NOMO-1 treated with DMSO at 0.1 percent for 48 hours (cell line): Measurements from ENCODE around the gene WFDC11.
"Not testable (repeated sequence)": the region's sequence is repeated elsewhere in the genome, so short reads cannot be mapped to it uniquely, and the experiment has no call there.

ENCODE experiments used
- DNase-seq: peaks from one replicate; lab custom pipeline; 2025; ENCODE audit not compliant: unreplicated experiment; lab: John Stamatoyannopoulos, UW

WFDC11 gene

GRCh38 chr20:45670139-45670538 is at the start of gene WFDC11:
WFDC11 (minus strand) TSS chr20:45670239; CDS start chr20:45650600, 19,639 bp downstream.
- DNase-seq, result no peak

DNA sequence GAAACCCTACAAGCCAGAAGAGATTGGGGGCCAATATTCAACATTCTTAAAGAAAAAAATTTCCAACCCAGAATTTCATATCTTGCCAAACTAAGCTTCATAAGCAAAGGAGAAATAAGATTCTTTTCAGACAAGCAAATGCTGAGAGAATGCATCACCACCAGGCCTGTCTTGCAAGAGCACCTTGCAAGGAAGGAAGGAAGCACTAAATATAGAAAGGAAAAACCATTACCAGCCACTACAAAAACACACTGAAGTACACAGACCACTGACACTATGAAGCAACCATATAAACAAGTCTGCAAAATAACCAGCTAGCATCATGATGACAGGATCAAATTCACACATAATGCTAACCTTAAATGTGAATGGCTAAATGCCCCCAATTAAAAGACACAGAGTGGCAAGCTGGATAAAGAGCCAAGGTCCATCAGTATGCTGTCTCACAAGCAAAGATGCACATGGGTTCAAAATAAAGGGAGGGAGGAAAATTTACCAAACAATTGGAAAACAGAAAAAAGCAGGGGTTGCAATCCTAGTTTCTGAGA is 46.2 kb upstream of the WFDC11 start:
- DNase-seq, result peak; percentile 65

- DNase-seq, result peak; percentile 73
These were observed 35.1 kb upstream of the WFDC11 start, which contains the start of gene WFDC10B for GRCh38 chr20:45704969-45705637. WFDC10B (minus strand) TSS chr20:45705019; CDS start chr20:45685992, 19,027 bp downstream.

GRCh38 chr20:45701873-45702272 is 31.8 kb upstream of the WFDC11 start, which contains the start of gene WFDC13:
WFDC13 (plus strand) TSS chr20:45702038; CDS start chr20:45702124, 86 bp downstream.
- DNase-seq, result no peak

- DNase-seq, result peak; percentile 36
These were observed 31.1 kb upstream of the WFDC11 start for GRCh38 chr20:45701104-45701503.

DNA sequence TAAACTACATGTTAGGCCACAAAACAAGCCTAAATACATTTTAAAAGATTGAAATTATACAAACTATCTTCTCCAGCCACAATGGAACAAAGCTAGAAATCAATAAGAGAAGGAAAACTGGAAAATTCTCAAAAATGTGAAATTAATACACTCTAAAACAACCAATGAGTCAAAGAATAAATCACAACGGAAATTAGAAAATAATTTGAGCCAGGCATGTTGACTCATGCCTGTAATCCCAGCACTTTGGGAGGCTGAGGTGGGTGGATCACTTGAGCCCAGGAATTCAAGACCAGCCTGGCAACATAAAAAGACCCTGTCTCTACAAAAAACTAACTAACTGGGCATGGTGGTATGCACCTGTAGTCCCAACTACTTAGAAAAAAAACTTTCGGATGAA is 25.5 kb upstream of the WFDC11 start:
- no peak for DNase-seq

DNA sequence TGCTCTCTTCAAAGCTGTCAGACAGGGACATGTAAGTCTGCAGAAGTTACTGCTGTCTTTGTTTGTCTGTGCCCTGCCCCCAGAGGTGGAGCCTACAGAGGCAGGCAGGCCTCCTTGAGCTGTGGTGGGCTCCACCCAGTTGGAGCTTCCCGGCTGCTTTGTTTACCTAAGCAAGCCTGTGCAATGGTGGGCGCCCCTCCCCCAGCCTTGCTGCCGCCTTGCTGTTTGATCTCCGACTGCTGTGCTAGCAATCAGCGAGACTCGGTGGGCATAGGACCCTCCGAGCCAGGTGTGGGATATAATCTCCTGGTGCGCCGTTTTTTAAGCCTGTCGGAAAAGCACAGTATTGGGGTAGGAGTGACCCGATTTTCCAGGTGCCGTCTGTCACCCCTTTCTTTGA is 23.3 kb upstream of the WFDC11 start:
- not testable (repeated sequence) for DNase-seq

DNA sequence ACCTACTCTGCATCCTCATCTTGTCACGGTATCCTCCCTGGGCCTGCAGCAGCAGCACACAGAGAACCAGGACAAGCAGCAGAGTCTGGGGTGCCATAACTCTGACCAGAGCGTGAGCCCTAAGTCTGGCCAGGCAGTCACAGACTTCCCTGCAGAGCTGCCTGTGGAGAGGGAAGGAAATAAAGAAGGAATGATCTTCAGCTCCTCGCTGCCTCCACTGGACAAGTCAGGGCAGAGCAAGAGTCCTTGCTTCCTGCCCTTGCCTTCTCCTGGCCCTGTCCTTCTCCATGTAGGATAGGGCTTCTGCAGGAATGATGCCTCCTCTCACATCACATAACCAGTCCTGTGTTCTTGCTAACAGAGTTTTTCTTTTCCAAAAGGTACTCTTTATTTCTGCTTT is 15.9 kb upstream of the WFDC11 start:
- no peak for DNase-seq

- DNase-seq, result no peak
These were observed 9.6 kb upstream of the WFDC11 start for GRCh38 chr20:45679650-45680049.

- DNase-seq, result peak; percentile 27
These were observed 2.7 kb upstream of the WFDC11 start for GRCh38 chr20:45672765-45673164.

GRCh38 chr20:45657038-45657437 is 13.0 kb downstream of the WFDC11 start:
- not testable (repeated sequence) for DNase-seq

DNA sequence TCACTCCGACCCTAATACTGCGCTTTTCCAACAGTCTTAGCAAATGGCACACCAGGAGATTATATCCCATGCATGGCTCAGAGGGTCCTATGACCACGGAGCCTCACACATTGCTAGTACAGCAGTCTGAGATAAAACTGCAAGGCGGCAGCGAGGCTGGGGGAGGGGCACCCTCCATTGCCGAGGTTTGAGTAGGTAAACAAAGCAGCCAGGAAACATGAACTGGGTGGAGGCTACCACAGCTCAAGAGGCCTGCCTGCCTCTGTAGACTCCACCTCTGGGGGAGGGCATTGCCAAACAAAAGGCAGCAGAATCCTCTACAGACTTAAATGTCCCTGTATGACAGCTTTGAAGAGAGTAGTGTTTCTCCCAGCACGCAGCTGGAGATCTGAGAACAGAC is 18.3 kb downstream of the WFDC11 start:
- not testable (repeated sequence) for DNase-seq

DNA sequence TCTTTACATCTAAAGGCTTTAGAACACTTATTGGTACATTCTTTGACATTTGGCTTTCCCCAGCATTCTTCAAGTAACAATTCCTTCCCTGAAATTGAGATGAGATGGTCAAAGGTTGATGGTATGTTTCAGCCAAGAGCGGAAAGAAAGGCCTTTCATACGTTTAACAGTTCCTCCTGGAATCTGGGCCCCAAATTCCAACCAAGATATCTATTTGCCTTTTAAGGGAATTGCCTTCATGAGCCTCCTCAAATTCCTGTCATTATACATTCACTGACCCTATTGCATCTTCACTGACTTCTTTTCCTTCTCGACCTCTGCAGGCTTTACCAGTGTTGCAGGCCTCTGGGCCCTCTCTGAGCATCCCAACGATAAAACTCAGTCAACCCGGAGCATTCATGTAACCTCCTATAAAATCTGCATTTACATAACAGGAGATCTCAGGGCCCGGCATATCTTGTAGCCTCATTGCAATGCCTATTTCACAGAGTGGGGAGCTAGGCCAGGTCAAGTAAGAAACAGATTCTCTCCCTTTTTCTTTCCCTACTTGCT is 20.7 kb downstream of the WFDC11 start:
- no peak for DNase-seq

GRCh38 chr20:45647441-45648050 is 22.5 kb downstream of the WFDC11 start:
- no peak for DNase-seq

DNA sequence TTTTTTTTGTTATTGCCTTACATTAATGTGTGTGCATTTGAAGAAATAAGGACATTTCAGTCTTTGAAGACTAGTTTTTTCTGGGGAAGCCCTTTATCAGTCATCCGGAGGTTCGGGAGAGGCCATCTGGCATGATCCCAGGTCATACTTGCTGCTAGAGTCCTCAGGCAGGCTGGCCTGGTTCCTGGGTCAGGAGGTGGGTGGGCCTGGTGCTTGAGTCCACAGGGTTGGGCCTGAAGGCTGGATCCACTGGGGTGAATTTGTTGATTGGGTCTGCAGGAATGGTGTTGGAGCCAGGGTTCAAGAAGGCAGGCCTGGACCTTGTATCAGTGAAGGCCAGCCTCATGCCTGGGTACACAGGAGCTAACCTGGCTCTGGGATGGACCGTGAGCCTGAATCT is 23.2 kb downstream of the WFDC11 start:
- no peak for DNase-seq

DNA sequence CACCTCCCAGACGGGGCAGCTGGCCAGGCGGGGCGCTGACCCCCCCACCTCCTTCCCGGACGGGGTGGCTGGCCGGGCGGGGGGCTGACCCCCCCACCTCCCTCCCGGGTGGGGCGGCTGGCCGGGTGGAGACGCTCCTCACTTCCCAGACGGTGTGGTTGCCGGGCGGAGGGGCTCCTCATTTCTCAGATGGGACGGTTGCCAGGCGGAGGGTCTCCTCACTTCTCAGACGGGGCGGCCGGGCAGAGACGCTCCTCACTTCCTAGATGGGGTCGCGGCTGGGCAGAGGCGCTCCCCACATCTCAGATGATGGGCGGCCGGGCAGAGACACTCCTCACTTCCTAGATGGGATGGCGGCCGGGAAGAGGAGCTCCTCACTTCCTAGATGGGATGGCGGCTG is 24.2 kb downstream of the WFDC11 start:
- not testable (repeated sequence) for DNase-seq

- DNase-seq, result not testable (repeated sequence)
These were observed 29.0 kb downstream of the WFDC11 start for GRCh38 chr20:45641076-45641475.

DNA sequence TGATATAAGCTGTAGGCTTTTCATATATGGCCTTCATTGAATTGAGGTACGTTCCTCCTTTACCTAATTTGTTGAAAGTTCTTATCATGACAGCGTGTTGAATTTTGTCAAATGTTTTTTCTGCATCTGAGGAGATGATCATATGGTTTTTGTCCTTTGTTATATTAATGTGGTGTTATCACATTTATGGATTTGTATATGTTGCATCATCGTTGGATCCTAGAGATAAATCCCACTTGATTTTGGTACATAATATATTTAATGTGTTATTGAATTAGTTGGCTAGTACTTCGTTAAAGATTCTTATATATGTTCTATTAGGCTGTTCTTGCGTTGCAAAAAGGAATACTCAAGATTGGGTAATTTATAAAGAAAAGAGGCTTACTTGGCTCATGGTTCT is 30.4 kb downstream of the WFDC11 start:
- no peak for DNase-seq

- DNase-seq, result no peak
These were observed 33.5 kb downstream of the WFDC11 start for GRCh38 chr20:45636513-45636912.

DNA sequence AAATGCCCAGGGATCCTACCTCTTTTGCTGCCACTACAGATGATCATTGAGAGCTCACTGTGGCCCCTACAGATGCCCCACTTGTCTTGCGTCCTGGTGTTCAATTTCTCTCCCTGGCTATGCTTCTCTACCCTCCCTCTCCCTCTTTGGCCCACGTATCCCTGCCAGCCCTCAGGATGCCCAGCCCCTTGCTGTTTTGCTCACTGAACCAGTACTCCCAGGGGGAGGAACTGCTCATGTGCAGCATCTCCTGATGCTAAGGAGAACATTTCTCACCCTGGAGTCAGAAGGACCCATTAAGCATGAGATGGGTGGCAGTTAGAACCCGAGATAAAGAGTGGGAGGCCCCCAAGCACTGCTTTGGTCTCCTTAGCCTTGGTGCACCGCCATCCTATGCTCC is 38.9 kb downstream of the WFDC11 start, which contains the start of gene WFDC9:
TSS of gene WFDC9 (minus strand) at position 101 of the 400 bp plus-strand sequence. CDS start 21,103 bp downstream, outside the sequence.
- no peak for DNase-seq

DNA sequence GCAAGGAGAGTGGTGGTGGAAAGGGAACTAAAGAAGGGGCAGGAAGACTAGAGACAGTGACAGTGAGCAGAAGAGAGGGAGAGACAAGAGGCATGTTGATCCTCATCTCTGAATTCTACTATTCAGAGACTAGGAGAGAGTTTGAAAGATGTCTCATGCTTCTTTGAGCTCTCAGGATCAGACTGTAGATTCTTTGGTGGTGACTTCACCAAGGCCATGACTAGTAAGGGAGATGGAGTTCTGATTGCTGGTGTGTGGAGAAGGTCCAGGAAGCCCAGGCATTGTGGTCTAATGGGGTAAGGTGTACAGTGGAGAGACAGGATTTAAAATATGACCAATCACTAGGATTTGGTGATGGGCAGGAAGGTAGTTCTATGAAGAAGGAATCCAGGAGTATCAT is 39.7 kb downstream of the WFDC11 start:
- DNase-seq, result no peak
